Erythroblast (primary cell): ENCODE measurements around the gene BOD1L1.

Experiments
- GATA1 ChIP-seq: IDR thresholded peaks from 2 replicates; pipeline ENCODE4 v1.6.1; 2011; ENCODE audit warnings: low read depth, mild to moderate bottlenecking, control low read depth, low read length, moderate library complexity
- POLR2A ChIP-seq: IDR thresholded peaks from 2 replicates; pipeline ENCODE4 v1.6.1; 2011; ENCODE audit warnings: mild to moderate bottlenecking, low read length

DNA sequence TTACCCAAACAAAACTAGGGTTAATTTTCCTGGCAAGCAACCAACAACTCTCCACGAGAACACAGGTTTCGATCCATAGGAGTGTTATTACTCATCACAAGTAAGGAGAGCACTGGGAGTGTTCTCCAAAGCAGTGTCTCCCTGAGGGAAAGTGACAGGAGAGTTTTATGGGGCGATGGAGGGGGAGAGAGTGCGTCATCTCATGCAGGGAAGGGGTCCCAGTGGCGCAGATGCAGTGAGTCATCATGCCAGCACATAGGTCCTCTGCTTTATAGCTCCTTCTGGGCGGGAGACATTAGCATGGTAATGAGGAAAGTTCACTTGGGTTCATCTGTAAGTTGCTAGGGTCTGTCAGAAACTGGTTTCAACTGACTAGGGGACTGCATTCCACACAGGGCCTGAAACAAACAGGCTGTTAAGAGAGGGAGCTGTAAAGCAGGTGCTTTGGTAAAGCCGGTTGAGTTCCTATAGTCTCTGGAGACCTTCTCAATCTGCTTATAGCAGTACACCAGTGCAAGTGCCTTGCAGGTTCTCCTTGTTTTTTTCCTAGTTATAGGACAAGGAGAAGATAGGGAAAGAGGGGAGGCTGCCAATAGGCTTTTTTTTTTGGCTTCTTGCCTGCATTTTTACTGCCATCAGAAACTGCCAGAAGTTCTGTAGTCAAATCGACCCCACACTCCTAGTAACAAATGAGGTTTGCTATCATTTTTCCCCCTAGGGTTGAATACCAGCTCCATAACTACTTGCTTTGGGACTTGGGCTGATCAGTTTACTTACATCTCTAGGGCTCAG is 12.8 kb upstream of the BOD1L1 start:
- TF ChIP-seq POLR2A = no peak
- TF ChIP-seq GATA1 = no peak
